HG03103 (cell line): Measurements from ENCODE around the gene SPRED1.

Experiments
- ATAC-seq: cut with Tn5 transposase; IDR thresholded peaks from one replicate; pipeline ENCODE4 v1.9.1; 2021; ENCODE audit warnings: low read depth; ENCODE audit not compliant: unreplicated experiment

SPRED1 gene

DNA sequence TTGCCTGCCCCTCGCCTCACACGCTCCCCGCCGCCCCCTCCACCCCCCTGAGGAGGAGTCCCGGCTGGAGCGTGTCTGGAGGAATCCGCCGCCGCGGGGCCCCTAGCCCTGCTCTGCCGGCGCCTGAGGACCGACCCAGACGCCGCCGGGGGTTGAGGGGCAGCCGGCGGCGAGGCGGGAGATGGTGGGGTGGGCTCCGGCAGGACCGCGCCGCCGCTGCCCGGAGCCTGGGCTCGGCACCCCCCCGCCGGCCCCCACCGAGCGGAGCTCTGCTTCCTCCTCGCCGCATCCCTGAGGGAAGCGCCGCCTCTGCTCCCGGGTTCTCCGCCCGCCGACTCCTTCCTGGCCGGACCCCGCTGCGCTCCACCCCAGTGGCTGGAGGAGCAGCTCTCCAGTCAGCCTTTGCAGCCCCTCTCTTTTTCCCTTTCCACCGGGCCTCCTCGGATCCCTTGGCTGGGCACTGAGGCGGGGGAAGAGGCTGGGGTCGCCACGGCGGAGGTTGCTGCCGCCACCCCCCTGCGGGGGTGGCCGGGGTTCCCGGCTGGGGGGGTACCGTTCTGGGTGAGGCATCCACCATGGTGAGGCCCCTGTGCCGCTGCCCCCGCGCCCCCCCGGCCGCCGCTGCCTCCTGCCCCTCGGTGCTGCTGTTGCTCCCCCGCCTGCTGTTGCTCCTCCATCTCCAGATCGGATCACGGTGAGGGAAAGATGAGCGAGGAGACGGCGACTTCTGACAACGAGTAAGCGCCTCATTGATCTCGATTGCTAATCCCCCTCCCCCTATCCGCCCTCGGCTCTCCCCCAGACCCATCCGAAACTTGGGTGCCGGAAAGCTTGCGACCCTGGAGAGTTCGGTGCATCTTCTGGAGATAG is at the start of gene SPRED1:
SPRED1 (plus strand) TSS at position 356 of the 870 bp plus-strand sequence; CDS start at position 706, 350 bp downstream.
- peak; percentile 26 for ATAC-seq

DNA sequence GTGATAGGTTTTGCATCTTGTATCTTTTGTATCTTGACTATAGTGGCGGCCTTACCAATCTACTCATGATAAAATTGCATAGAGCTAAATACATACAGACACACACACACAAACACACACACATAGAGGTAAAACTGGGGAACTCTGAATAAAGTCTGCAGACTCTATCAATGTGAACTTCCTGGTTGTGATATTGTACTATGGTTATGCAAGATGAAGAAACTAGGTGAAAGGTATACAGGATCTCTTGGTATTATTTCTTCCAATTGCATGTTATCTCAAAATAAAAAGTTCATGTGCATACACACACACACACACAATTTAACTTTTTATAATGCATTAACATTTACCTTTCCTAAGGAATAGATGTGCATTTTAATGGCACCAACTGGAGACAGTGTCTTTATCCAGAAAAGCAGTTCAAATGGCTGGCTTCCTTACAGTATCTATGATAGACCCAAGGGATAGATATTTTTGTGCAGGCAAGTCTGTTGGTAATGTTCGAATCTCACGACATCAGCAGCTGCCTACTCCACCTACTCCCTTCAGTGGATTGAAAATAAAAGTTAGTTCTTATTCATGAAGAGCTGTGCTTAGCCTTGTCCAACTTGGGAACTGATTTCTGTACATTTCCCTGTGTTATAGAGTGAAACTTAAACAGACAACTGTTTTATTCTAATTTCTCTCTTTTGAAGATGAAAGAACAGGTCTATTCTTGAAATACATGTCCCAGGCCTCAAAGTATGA is 46.9 kb upstream of the SPRED1 start:
- ATAC-seq, result no peak

DNA sequence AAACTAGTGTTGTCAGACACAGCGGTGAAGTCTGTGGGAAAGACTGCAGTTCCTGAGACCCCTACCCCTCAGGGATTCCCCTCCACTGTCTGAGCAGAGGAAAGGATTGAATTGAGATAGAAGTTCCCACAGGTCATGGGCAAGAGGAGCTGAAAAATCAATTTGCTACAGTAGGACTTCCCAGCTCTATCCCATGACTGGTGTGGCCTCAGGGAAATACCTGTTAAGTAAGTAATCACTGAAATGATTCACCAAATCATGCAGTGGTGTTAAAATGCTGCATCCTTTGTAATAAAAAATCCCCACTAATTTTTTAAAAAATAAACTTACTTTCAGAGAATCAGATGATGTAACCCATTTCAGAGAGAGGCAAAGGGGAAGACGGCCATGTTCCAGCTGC is 45.0 kb upstream of the SPRED1 start:
- no peak for ATAC-seq

DNA sequence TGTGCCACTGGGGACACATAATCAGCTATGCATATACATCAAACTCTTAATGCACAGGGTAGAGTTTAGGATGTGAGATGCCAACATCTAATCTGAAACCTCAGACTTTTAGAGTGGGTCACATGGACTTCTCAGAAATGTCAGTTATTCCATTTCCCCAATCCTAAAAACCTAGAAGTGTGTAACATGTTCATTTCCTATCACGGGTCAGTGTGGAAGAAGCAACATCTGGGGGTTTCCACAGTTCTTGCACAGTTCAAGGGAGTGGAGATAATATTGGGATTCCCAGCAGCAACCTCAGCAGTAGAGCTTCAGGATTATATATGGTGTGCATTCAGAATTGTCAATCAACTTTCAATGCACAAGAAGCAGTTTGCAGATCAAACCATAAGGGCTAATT is 44.4 kb upstream of the SPRED1 start:
- ATAC-seq, result no peak

DNA sequence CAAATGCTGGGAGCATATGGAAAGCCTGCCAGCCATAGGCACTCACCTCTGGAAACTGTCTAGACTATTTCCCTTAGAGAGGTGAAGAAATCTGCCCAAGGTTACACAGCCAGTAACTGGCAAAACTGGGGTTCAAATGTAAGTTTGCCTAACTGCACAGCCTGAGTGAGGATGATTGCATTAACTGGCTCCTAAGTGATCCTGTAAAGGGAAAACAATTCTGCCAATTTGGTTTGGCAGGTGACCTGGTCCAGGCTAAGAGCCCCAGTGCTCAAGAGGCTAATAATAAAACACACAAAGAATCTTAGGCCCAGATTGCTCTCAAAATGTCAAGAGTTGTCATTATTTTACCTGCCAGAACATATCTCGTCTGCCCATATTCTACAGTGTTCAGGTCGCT is 43.9 kb upstream of the SPRED1 start:
- ATAC-seq, result no peak

DNA sequence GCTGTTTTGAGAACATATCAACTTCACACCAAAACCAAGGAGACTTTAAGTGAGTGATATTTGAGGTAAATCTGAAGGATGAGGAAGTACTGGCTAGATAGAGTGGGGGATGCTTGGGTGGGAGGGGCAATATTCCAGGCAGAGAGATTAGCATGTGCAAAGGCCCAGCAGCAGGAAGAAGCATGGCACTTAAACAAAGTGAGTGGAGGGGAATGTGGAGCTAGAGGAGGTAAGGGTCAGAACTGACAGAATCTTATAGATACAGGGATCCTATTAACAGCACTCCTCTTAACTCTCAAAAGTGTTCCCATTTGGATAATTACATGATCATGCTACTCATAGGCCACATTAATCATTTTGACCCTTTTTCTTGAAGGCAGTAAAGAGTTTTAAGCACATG is 41.4 kb upstream of the SPRED1 start:
- no peak for ATAC-seq

DNA sequence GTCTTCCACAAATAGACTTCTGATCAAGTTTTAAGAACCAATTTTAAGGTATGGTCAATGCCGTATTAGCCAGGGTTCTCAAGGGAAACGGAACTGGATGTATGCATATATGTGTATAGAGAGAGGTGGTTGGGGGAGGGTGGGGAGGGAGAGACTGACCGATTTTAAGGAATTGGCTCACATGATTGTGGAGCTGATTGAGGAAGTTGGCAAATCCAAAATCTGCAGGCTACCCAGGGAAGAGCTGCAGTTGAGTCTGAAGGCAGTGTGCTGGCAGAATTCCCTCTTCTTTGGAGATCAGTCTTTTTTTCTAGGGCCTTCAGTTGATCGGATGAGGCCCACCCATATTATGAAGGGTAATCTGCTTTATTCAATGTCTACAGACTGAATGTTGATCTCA is 40.8 kb upstream of the SPRED1 start:
- ATAC-seq, result no peak

DNA sequence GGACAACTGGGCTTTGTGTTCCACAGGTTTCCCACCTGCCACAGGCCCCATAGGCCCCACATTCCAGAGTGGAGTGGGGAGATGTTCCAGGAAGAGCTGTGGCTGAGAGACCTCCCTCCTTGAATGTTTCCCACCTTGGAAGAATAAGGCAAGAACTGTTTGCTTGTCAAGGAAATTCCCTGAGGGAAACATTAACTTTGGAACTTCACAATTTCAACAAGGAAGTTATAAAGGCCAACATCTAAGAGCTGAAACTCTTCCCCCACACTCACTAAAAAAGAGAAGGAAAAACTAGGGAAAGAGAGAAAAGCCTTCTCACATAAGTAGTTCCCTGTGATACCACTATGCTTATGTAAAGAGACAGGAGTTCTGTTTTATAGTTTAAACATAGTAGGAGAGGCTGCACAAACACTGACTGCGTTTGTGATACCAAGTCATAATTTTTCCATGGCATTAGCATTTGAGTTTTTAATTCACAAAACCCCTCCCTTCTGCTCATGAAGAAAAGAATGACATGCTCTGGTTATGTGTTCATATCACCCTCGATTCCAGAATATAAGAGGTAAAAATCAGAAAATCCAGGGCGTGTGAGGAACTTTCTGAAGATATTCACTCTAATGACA is 39.8 kb upstream of the SPRED1 start:
- ATAC-seq, result no peak

DNA sequence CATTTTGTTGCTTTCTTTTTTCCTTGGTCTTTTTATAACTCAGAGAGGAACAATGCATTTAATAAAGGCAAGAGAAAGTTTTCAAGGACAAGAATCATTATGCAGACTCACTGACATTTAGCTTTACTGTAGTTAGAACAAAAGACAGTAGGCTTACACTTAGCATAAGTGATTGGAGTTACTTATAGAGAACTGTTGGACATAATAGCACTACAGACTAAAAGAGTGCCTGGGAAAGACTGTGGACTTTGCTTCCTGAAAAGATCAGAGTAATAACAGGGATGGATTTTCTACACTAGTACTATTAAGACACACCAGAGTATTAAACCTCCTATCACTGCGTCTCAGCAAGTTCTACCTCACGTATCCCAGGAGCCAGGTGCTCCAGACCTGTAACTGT is 39.3 kb upstream of the SPRED1 start:
- no peak for ATAC-seq

DNA sequence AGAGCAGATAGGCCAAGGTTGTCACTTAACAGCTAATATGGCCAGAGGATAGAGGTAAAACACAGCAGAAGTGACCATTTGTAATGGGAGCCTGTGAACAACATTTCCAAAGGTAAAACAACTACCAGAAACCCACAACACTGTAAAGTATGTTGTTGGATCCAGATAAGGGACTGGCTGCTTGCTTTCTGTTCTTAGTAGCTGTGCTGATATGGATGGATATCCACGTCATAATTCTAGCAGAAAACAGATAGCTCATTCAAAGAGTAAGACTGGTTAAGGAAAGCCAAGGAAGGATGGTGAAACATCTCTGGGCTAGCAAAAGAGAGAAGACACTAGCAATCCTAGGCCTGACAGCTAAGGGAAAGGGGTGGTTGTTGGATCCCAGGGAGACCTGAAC is 36.9 kb upstream of the SPRED1 start:
- ATAC-seq, result no peak

DNA sequence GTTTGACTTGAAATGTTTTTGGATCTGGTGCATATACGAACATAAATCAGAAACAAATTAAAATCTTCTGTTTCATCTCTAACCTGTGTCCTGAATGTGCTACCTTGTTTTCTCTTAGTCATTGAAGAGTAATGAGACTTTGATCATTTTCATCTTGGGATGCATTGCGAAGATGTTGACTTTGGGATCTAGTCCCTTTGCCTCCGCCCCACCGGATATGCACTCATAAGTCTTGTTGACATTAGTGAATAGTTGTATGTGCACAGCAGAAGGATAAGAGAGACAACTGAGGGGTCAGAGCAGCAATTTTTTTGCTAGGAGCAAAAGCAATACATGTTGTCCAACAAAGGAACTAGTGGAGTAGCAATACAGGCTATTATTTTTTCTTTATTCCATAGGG is 35.9 kb upstream of the SPRED1 start:
- no peak for ATAC-seq

DNA sequence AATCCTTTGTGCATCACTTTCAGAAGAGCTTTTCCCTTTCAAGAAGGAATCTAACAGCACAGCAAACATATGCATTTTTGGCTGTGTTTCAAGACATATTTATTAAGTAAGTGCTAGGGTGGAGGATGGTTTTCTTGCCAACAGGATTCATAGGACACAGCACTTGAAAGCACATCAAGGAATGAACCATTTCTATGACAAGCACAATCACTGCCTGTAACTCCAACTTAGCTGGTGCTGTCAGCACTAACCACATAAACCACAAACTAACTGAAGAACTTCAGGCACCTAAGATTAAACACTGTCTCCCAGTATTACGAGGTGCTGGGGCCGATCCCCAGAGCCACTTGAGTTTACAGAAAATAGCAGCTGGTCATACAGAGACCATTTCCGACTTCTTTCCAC is 35.4 kb upstream of the SPRED1 start:
- no peak for ATAC-seq

DNA sequence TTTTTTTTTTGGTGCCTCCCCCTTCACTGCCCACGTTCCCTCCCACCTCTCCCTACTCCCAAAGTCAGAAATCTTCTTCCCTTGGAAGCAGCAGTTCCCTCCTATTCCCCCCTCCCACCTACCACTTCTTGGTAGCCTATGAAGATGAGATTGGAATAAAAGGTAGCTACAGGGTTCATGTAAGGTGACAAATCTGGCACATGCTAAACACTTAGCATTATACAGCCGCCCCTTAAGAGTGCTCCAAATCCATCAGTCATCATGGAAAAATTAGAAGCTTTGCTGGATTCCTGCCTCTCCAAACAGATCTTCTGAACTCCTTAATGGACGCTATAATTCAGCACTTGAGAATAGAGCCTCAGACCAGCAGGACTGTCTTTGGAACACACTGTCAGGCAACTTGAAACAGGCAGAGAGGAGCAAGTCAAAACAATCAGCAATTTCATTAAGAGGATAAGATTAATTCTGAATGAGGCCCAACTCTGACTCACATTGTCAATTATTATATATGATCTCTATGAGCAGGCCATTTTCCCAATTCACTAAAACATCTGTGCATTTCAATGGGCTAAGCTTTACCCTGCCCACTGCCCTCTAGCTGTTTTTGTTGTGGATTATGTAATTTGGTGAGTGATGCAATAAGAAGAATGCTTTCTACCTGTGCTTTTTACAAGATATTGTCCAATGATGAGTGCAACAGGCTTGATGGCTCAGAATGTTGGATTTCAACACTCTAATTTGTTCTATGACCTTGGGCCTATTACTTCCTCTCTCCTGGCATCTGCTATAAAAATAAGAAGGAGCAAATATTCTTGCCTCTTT is 34.6 kb upstream of the SPRED1 start:
- no peak for ATAC-seq

DNA sequence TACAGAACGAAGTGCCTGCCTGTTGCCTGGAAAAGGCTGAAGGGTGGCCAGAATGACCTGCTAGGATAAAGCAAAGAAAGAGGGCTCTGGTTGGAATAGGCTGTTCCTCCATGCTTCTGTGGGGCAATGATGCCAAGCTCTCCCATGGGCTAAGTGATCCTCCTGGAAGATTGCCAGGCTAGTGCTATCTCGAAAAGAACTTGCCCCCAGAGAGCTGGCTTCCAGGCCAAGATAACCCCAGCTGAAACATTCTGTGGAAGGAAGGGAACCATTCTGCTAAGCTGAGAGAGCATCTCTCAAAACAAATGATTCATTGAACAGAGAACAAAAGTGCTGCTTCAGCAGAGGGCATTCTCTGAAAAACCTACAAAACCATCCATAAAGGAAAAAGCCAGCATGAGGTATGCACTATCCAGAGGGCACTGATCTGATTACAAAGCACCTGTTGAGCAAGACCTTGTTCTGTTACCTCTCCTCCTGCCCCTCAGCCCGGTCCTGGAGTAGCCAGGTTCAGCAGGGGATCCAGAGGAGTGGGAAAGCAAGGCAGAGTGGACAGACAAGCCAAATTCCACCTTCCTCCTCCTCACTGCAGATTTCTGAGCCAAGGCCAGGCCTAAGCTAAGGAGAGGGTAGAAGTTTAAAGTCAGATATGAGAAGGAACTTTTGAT is 31.9 kb upstream of the SPRED1 start:
- ATAC-seq, result no peak

DNA sequence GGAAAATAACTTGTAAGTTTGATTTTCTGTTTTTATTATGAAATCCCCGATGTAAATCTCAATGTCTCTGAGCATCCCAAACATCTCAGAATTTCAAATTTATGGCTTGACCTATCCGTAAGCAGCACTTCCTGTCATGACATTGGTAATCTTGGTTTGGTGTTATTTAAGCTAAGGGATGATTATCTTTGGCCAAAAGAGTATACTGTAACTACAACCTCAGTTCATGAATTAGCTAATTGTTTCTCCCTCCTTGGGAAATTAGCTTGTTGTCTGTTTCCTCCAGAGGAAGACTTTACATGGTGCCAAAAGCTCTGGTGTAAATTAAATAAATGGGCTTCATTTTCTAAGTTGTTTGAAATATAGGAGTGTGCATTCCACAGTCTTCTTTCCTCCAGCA is 28.1 kb upstream of the SPRED1 start:
- no peak for ATAC-seq

DNA sequence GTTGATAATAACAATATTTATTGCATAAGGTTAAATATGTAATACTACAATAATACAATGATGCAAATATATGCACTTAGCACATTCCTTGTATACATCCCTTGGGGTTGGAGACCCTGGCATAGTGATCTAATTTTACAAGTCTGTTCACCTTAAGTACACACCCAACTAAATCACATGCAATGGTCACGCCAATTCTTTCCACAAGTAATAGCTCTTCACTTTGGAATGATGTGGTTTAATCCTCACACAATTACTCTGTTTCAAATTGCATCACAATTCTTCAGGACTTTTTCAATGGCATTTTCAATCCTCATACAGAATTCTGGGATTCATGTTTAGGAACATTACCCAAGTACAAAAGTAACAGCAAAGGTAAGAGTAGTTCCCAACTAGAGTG is 27.3 kb upstream of the SPRED1 start:
- ATAC-seq, result no peak

DNA sequence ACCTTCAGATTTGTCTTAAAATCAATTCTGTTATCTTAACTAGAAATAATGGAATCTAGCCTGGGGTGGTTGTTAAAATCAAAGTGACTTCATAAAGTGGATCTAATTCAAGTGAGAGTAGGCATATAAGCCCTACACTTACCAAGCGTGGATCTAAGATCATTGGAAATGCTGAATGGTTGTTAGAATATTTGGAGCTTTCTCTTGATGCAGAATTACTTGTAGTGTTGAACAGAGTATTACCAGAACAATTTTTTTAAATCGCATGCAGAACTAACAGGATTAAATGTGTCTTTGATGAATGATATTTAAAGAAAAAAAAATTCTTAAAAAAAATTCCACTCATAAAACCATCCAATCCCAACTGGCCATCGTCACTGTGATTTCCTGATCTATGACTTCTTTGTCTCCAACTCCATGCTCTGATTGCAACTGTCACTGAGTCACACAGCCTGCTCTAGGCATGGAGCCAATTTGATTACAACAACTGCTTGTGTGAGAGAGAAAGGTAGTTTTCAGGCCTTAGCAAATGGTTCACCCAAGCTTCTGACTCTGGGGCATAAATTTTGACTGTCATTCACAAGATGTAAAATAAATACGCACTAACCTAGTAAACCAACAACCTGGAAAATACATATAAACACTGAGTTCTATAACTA is 25.9 kb upstream of the SPRED1 start:
- ATAC-seq, result no peak

DNA sequence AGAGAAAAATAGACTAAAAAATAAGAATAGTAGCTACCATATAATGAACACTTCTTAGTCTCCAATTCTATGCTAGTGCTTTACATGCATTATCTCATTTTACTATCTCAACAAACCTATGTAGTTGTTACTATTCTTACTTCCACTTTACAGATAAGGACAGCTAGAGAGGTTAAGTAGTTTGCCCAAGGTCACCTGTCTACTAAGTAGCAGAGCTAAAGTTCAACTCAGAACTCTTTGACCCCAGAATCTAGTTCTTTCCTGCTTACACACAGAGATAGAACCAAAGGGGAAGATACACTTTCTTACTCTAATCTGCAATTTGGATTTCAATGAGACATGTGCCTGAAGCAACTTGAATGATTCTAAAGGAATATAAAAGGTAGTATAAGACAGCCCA is 24.7 kb upstream of the SPRED1 start:
- ATAC-seq, result no peak

DNA sequence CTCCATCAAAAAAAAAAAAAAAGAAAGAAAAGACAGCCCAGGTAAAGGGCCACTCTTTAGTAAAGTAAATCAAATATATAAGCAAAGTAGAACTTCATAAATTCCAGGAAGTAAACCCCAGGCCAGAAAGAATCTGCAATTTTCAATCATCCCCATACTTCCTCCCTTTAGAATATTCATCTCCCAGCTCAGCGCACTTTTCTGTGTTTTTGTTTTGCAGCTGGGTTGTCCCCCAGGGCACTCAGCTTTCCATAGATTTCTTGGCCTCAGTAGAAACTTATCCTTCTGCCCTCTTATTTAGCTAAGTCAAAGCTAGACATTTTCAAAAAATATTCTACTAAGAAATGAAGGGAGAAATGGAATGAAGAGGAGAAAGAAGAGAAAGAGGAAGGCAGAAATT is 24.0 kb upstream of the SPRED1 start:
- ATAC-seq, result no peak
